ENCODE measurements around the gene PEX13.

The PEX13 gene

DNA sequence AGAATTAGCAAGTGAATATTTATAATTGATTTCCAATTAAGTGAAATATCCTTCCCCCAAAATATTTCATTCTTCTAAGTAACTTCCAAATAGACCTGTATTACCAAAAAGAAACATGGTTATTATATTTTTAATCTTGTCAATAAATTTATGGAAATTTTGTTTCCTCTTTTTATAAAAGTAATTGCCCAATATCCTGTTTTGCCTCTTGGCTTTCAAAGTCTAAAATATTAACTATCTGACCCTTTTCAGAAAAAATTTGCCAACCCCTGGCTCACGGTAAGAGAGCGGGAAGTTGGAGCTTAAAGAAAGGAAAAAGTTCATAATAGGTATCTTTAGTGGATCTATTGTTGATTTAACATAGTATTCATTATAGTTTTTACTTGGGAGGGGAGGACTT is 27.7 kb downstream of the PEX13 start:
- no peak for TF ChIP-seq TAF1 (IDR thresholded peaks at IDR 0.05; ENCODE audit: low read depth)

DNA sequence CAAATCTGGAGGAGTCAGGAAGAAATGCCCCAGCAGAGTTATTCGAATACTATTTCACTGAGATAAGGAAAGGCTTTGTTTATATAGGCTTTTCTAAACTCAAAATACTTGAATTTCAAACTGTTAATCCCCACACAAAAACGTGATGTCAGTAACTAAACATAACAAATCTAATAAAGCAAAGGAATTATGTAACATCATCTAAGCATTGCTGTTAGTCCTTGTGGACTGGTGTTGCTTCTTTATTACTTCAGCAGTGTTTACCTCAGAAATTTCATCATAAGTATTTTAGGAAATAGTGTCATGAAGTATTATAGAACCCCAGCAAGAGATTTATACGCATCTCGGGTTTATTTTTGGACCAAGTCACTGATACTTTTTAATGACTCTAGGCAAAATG is 28.5 kb downstream of the PEX13 start:
- TF ChIP-seq CEBPB (IDR thresholded peaks at IDR 0.05): no peak

DNA sequence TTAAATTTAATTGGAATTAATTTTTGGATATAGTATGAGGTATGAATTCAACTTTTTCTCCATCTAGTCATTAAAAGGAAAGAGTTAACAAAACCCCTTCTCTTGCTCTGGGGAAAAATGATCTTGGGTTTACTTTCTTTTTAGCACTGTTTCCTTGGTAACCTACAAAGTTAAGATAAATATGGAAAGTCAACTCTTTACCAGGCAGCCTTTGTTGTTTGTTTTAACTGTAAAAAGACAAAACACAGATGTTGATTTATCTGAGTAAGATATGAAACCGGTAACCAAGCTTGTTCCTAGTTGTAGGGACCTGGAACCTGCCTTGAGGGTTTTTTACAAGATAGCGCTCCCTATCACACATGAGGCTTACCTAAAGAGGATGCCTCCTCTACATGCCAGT is 38.0 kb downstream of the PEX13 start:
- TF ChIP-seq TEAD4 (IDR thresholded peaks at IDR 0.05): no peak
- TF ChIP-seq CREB1 (IDR thresholded peaks at IDR 0.05; ENCODE audit: low read depth): no peak
- TF ChIP-seq RAD21 (IDR thresholded peaks at IDR 0.05; ENCODE audit: low read depth): no peak
- TF ChIP-seq, protein P1, sequence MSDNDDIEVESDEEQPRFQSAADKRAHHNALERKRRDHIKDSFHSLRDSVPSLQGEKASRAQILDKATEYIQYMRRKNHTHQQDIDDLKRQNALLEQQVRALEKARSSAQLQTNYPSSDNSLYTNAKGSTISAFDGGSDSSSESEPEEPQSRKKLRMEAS (IDR thresholded peaks at IDR 0.05): no peak
- TF ChIP-seq EP300 (IDR thresholded peaks at IDR 0.05; ENCODE audit: borderline replicate concordance): no peak
- TF ChIP-seq YY1 (IDR thresholded peaks at IDR 0.05; ENCODE audit: low read depth): no peak
- no peak for TF ChIP-seq TAF1 (IDR thresholded peaks at IDR 0.05; ENCODE audit: low read depth)
- TF ChIP-seq, protein P2, sequence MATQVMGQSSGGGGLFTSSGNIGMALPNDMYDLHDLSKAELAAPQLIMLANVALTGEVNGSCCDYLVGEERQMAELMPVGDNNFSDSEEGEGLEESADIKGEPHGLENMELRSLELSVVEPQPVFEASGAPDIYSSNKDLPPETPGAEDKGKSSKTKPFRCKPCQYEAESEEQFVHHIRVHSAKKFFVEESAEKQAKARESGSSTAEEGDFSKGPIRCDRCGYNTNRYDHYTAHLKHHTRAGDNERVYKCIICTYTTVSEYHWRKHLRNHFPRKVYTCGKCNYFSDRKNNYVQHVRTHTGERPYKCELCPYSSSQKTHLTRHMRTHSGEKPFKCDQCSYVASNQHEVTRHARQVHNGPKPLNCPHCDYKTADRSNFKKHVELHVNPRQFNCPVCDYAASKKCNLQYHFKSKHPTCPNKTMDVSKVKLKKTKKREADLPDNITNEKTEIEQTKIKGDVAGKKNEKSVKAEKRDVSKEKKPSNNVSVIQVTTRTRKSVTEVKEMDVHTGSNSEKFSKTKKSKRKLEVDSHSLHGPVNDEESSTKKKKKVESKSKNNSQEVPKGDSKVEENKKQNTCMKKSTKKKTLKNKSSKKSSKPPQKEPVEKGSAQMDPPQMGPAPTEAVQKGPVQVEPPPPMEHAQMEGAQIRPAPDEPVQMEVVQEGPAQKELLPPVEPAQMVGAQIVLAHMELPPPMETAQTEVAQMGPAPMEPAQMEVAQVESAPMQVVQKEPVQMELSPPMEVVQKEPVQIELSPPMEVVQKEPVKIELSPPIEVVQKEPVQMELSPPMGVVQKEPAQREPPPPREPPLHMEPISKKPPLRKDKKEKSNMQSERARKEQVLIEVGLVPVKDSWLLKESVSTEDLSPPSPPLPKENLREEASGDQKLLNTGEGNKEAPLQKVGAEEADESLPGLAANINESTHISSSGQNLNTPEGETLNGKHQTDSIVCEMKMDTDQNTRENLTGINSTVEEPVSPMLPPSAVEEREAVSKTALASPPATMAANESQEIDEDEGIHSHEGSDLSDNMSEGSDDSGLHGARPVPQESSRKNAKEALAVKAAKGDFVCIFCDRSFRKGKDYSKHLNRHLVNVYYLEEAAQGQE (IDR thresholded peaks at IDR 0.05; ENCODE audit: low read depth): no peak

DNA sequence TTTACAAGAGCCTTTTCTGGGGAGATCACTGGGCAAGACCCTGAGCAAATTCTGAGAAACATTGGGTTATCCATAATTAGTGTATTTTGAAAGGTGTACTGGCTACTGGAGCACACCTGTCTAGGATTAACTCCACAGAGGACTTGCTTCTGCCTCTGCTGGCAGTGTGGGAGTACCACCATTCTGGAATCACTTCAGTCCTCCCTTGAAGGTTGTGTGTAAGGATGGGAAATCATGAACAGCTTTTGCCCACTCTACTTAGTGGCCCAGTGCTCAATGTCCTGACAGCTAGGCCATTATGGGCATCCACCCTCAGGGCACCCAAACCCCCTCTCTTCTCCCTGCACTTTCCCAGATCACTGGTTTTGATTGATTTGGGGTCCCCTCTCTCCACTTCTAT is 40.0 kb downstream of the PEX13 start:
- TF ChIP-seq NFIC (IDR thresholded peaks at IDR 0.05) (no peak), CREB1 (IDR thresholded peaks at IDR 0.05; ENCODE audit: low read depth) (no peak), TCF12 (IDR thresholded peaks at IDR 0.05; ENCODE audit: low read depth) (no peak), EP300 (IDR thresholded peaks at IDR 0.05; ENCODE audit: borderline replicate concordance) (no peak)
- TF ChIP-seq, protein P2 (IDR thresholded peaks at IDR 0.05; ENCODE audit: low read depth): no peak

DNA sequence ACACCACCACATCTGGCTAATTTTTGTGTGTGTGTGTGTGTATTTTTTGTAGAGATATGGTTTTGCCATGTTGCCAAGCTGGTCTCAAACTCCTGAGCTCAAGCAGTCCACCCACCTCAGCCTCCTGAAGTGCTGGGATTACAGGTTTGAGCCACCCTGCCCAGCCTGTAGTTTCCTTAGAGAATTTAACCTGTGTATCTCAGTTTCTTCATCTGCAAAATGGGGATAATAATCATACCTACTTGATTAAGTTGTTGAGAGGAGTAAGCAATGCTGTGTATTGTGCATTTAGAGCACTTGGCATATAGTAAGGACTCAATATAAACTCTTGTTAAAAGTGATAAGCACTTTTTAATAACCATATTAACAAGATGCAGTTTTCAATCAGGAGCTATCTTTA is 41.9 kb downstream of the PEX13 start:
- TF ChIP-seq RAD21 (IDR thresholded peaks at IDR 0.05; ENCODE audit: low read depth) (no peak), TAF1 (IDR thresholded peaks at IDR 0.05; ENCODE audit: low read depth) (no peak), TCF12 (IDR thresholded peaks at IDR 0.05; ENCODE audit: low read depth) (no peak), YY1 (IDR thresholded peaks at IDR 0.05; ENCODE audit: low read depth) (no peak)
- TF ChIP-seq, protein P3, sequence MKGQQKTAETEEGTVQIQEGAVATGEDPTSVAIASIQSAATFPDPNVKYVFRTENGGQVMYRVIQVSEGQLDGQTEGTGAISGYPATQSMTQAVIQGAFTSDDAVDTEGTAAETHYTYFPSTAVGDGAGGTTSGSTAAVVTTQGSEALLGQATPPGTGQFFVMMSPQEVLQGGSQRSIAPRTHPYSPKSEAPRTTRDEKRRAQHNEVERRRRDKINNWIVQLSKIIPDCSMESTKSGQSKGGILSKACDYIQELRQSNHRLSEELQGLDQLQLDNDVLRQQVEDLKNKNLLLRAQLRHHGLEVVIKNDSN (IDR thresholded peaks at IDR 0.05): no peak

DNA sequence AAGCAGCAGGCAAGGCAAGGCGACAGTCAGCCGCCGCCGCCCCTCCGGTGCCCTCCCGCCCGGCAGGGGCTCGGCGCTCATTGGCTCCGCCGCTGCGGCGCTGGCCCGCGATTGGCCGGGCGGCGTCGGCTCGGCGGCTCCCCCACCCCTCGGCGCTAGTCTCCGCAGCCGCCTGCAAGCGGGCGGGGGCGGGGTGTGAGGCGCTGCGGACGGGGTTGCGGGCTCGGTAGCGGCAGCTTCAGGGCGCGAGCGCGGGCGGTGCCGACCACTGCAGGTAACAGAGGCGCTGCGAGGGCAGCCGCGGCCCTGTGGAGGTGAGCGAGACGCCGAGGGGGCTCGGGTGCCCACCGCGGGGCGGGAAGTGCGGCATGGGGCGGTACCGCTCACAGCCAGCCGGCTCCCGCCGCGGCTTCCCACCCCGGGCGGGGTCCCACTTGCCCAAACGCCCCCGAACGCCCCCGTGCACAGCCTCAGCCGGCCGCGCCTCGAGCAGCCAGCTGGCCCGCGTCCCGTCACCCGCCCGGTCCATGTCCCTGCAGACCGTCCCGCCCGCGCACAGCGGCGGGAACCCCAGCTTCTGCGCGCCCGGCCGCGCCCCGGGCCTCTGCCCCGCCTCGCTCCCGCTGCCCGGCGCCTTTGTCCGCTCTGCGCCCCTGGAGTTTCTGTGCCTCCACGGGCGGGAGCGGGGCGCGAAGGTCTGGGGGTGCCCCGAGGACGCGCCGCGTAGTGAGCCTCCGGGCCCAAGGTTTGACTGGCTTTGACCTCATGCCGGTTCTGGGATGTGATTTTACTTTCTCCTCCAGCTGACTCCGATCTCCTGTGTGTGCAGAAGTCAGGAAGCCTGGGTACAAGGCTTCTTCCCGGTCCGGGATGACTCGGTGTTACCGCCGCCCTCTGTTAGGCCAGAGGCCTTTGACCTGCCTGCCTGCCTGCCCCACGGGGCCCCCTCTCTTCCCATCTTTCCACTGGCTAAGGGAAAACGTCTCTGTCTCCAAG is 48.5 kb downstream of the PEX13 start, which contains the start of gene SANBR:
Gene SANBR (plus strand): TSS at position 158 of the 996 bp plus-strand sequence. CDS start 4,480 bp downstream, outside the sequence.
- TF ChIP-seq, protein P1 (IDR thresholded peaks at IDR 0.05): peak; percentile 40
- TF ChIP-seq RAD21 (IDR thresholded peaks at IDR 0.05; ENCODE audit: low read depth): no peak
- TF ChIP-seq CREB1 (IDR thresholded peaks at IDR 0.05; ENCODE audit: low read depth): no peak
- no peak for TF ChIP-seq TEAD4 (IDR thresholded peaks at IDR 0.05)
- TF ChIP-seq FOXM1 (IDR thresholded peaks at IDR 0.05; ENCODE audit: borderline replicate concordance, low read depth): no peak
- TF ChIP-seq EGR1 (IDR thresholded peaks at IDR 0.05): peak; percentile 3; the same call in 1 of the 2 replicates
- TF ChIP-seq, protein P3 (IDR thresholded peaks at IDR 0.05): no peak
- no peak for TF ChIP-seq YY1 (IDR thresholded peaks at IDR 0.05; ENCODE audit: low read depth)
- TF ChIP-seq TCF12 (IDR thresholded peaks at IDR 0.05; ENCODE audit: low read depth): 0 out of 2 replicates have a peak, but pooled peaks have one; percentile 39
- TF ChIP-seq EP300 (IDR thresholded peaks at IDR 0.05; ENCODE audit: borderline replicate concordance): no peak
- TF ChIP-seq NFIC (IDR thresholded peaks at IDR 0.05): no peak
- TF ChIP-seq, protein P2 (IDR thresholded peaks at IDR 0.05; ENCODE audit: low read depth): no peak
- peak; percentile 92 for TF ChIP-seq ZBTB7A (IDR thresholded peaks at IDR 0.05; ENCODE audit: low read depth)
- TF ChIP-seq TAF1 (IDR thresholded peaks at IDR 0.05; ENCODE audit: low read depth): peak; percentile 33; the same call in 1 of the 2 replicates
- no peak for TF ChIP-seq CEBPB (IDR thresholded peaks at IDR 0.05)
